ENCODE measurements around the gene CLPX.
"Not testable (repeated sequence)": the region's sequence is repeated elsewhere in the genome, so short reads cannot be mapped to it uniquely, and the experiment has no call there.

CLPX gene

DNA sequence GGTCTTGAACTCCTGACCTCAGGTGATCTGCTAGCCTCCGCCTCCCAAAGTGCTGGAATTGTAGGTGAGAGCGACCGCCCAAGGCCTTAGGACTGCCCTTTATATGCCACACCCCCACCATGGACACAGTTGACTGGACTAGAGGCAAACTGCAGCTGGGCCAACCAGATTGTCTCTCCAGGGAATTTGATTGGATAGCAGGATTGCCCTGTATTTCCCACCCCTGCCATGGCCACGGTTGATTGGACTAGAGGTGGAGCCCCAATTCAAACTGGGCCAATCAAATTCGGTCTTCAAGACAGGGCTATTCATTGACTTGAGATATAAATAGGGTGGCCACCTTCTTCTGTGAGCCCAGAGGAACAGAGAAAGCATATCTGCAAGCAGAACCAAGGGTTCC is 6.9 kb upstream of the CLPX start:
- no peak for ATAC-seq
- H3K4me1 Mint-ChIP-seq: no peaks in the 10 kb centered on the region

GRCh38 chr15:65189102-65189740 is 4.1 kb upstream of the CLPX start:
- H3K27ac Mint-ChIP-seq: no peak overlapping the region
- H3K27me3 Mint-ChIP-seq: no peaks in the 10 kb centered on the region
- H3K36me3 Mint-ChIP-seq: no peaks in the 10 kb centered on the region
- no peak for ATAC-seq
- no peaks in the 10 kb centered on the region for H3K9me3 Mint-ChIP-seq
- no peak overlapping the region for H3K4me3 Mint-ChIP-seq
- peaks cover 8% of the 10 kb centered on the region for H3K4me1 Mint-ChIP-seq

More for the DNA sequence above, 6.9 kb upstream of the CLPX start:
- no peak overlapping the region for H3K27ac Mint-ChIP-seq
- no peak overlapping the region for H3K4me3 Mint-ChIP-seq
- H3K36me3 Mint-ChIP-seq: no peaks in the 10 kb centered on the region
- H3K27me3 Mint-ChIP-seq: no peaks in the 10 kb centered on the region
- H3K9me3 Mint-ChIP-seq: no peaks in the 10 kb centered on the region

DNA sequence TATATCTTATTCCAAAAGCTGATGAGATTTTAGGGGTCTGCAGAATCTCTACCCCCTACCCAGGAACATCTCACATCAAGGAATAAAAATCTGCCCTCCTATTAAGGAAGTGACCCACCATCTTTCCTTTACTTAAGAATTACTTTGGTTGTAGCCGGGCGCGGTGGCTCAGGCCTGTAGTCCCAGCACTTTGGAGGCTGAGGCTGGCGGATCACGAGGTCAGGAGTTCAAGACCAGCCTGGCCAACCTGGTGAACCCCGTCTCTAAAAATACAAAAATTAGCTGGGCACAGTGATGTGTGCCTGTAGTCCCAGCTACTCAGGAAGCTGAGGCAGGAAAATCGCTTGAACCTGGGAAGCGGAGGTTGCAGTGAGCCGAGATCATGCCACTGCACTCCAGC is 3.3 kb upstream of the CLPX start:
- peaks cover 14% of the 10 kb centered on the region for H3K4me1 Mint-ChIP-seq
- not testable (repeated sequence) for H3K4me3 Mint-ChIP-seq, H3K9me3 Mint-ChIP-seq, ATAC-seq, H3K36me3 Mint-ChIP-seq, H3K27me3 Mint-ChIP-seq, H3K27ac Mint-ChIP-seq

DNA sequence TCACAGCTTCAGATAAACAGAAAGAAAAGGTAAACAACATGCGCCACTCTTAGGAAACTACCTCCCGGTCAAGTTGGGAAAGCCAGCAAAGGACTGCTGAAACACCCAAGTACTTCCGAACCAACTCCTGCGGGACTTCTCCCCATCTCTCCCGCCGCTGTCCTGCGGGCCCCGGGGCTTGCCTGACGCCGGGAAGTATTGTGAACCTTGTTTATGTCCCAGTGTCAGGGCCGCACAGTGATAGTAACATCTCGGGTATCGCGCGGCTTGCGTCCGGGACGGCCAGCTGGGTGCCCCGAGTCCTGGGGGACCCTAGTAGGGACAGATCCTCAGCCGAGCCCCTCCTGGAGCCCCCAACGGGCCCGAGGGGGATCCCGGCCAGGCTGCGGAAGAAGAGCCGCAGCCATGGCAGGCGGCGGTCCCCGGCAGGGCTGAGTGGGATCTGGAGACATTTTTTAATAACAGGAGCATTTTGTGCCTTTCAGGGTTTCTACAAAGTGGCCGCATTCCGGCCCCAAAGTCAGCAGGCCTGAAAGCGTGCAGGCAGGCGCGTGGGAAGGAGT is 756 bp downstream of the CLPX start:
- H3K36me3 Mint-ChIP-seq: no peaks in the 10 kb centered on the region
- H3K4me3 Mint-ChIP-seq: peak overlapping the region; percentile 98
- no peaks in the 10 kb centered on the region for H3K27me3 Mint-ChIP-seq
- peaks cover 38% of the 10 kb centered on the region for H3K4me1 Mint-ChIP-seq
- peak overlapping the region; percentile 88 for H3K27ac Mint-ChIP-seq
- peak; percentile 25 for ATAC-seq
- H3K9me3 Mint-ChIP-seq: no peaks in the 10 kb centered on the region

DNA sequence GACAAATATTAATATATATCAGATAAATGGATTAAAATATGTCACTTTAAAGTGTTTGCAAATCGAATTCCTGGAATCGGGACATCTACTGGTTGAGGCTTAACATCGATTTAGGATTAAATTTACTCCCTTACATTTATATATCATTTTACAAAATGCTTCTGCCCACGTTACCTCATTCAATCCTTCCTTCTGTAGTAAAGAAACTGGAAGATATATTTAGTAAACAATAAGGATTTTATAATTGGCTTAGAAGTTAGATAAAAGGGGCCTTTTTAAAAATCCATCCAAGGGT is 1.3 kb downstream of the CLPX start:
- Mint-ChIP-seq H3K9me3 (no peaks in the 10 kb centered on the region), H3K27ac (peak overlapping the region; percentile 88), H3K4me3 (peak overlapping the region; percentile 98), H3K27me3 (no peaks in the 10 kb centered on the region), H3K36me3 (no peaks in the 10 kb centered on the region), H3K4me1 (peaks cover 38% of the 10 kb centered on the region)
- ATAC-seq: no peak

GRCh38 chr15:65182538-65182937 is 2.6 kb downstream of the CLPX start:
- Mint-ChIP-seq H3K27me3 (no peaks in the 10 kb centered on the region), H3K36me3 (no peaks in the 10 kb centered on the region), H3K4me3 (peak overlapping the region; percentile 66), H3K9me3 (no peaks in the 10 kb centered on the region), H3K27ac (peak overlapping the region; percentile 88), H3K4me1 (peaks cover 38% of the 10 kb centered on the region)
- no peak for ATAC-seq

DNA sequence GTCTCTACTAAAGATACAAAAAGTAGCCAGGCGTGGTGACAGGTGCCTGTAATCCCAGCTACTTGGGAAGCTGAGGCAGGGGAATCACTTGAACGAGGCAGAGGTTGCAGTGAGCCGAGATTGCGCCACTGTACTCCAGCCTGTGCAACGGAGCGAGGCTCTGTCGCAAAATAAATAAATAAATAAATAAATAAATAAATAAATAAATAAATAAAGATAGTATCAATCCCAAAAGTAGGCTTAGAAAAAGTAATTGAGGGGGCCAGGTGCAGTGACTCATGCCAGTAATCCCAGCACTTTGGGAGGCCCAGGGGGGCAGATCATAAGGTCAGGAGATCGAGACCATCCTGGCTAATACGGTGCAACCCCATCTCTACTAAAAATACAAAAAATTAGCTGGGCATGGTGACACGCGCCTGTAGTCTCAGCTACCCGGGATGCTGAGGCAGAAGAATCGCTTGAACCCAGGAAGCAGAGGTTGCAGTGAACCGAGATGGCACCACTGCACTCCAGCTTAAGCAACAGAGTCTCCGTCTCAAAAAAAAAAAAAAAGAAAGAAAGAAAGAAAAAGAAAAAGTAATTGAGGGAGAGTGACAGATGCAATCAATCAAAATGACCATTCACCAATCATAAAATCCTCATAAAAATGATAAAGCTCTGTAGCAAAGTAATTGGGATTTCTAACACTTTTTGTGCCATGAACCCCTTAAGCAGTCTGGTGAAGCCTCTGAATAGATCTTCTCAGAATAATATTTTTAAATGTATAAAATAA is 3.4 kb downstream of the CLPX start:
- H3K9me3 Mint-ChIP-seq, H3K36me3 Mint-ChIP-seq, ATAC-seq, H3K4me3 Mint-ChIP-seq, H3K27ac Mint-ChIP-seq, H3K27me3 Mint-ChIP-seq: not testable (repeated sequence)
- peaks cover 38% of the 10 kb centered on the region for H3K4me1 Mint-ChIP-seq

DNA sequence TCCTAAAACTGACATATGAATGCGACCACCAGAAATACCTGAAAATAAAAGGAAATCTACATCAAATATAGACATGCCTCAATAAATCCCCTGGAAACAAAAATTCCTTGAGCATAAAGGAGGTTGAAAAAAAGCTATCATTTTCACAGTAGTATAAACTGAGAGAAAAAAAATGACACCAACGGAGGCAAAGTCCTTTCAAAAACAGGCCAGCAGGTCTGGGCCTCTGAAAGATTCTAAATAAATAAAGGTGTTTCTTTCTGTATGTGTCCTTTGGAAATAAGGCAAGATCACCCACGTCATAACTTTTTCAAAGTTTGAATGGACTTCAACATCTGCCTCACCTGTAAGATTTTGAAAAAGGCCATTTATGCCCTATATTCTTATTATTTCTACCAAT is 5.0 kb downstream of the CLPX start:
- H3K27ac Mint-ChIP-seq: no peak overlapping the region
- H3K9me3 Mint-ChIP-seq: no peaks in the 10 kb centered on the region
- H3K36me3 Mint-ChIP-seq: peaks cover 7% of the 10 kb centered on the region
- H3K4me3 Mint-ChIP-seq: no peak overlapping the region
- no peaks in the 10 kb centered on the region for H3K27me3 Mint-ChIP-seq
- no peak for ATAC-seq
- peaks cover 32% of the 10 kb centered on the region for H3K4me1 Mint-ChIP-seq

DNA sequence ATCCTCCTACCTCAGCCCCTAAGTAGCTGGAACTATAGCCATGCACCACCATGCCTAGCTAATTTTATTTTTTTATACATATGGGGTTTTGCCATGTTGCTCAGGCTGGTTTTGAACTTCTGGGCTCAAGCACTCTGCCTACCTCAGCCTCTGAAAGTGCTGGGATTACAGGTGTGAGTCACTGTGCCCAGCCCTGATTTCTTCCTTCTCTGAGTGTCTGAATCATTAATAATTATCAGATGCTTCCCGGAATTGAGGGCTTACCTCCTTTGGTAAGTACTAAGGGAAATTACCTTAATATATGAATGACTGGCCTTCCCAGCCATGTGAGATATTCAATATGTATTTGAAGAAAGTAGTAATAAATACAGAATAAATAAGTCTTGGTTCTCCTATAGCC is 7.2 kb downstream of the CLPX start:
- Mint-ChIP-seq H3K36me3 (peaks cover 18% of the 10 kb centered on the region), H3K27me3 (no peaks in the 10 kb centered on the region), H3K4me1 (peaks cover 27% of the 10 kb centered on the region), H3K27ac (no peak overlapping the region), H3K4me3 (no peak overlapping the region), H3K9me3 (no peaks in the 10 kb centered on the region)
- ATAC-seq: no peak

DNA sequence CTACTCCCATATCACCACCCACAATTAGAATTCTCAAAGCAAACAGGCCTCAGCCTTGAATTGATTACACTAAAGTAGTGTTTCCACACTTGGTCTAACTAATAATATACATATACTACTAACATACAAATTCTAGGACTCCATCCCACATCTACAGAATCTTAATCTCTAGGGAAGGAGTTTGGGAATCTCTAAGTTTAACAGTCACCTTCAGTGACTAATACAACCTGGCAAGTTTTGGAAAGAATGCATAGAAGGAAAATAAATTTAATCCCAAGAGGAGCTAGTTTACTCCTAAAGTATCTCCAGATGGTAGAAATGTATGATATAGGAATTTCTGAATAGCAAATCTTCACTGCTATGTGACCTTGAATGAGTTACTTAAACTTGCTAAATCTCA is 9.1 kb downstream of the CLPX start:
- no peak for ATAC-seq
- H3K36me3 Mint-ChIP-seq: peaks cover 26% of the 10 kb centered on the region
- no peak overlapping the region for H3K27ac Mint-ChIP-seq
- no peaks in the 10 kb centered on the region for H3K9me3 Mint-ChIP-seq
- H3K4me1 Mint-ChIP-seq: peaks cover 21% of the 10 kb centered on the region
- H3K27me3 Mint-ChIP-seq: no peaks in the 10 kb centered on the region
- no peak overlapping the region for H3K4me3 Mint-ChIP-seq

DNA sequence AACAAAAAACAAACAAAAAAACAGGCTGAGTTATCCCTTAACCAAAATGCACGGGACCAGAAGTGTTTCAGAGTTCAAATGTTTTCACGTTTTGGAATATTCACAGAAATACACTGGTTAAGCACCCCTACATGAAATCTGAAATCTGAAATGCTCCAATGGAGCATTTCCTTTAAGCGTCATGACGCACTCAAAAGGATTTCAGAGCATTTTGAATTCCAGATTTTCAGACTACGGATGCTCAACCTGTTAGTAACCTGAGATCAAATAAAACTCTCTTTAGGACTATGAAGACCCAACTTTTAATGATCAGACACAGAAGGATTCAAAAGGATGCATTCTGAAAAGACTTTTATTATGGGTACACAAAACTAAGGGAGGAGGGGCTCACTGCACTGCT is 9.6 kb downstream of the CLPX start:
- no peak for ATAC-seq
- Mint-ChIP-seq H3K27me3 (no peaks in the 10 kb centered on the region), H3K4me1 (peaks cover 19% of the 10 kb centered on the region), H3K4me3 (no peak overlapping the region), H3K9me3 (no peaks in the 10 kb centered on the region), H3K36me3 (peaks cover 26% of the 10 kb centered on the region), H3K27ac (no peak overlapping the region)

GRCh38 chr15:65174509-65174908 is 10.6 kb downstream of the CLPX start:
- Mint-ChIP-seq H3K9me3 (no peaks in the 10 kb centered on the region), H3K36me3 (peaks cover 26% of the 10 kb centered on the region), H3K27ac (no peak overlapping the region), H3K4me3 (no peak overlapping the region), H3K4me1 (peaks cover 19% of the 10 kb centered on the region), H3K27me3 (no peaks in the 10 kb centered on the region)
- ATAC-seq: no peak

- peaks cover 26% of the 10 kb centered on the region for H3K36me3 Mint-ChIP-seq
- H3K27ac Mint-ChIP-seq: peak overlapping the region; percentile 19
- no peak overlapping the region for H3K4me3 Mint-ChIP-seq
- H3K4me1 Mint-ChIP-seq: peaks cover 19% of the 10 kb centered on the region
- no peaks in the 10 kb centered on the region for H3K9me3 Mint-ChIP-seq
- ATAC-seq: no peak
- H3K27me3 Mint-ChIP-seq: no peaks in the 10 kb centered on the region
Measured at GRCh38 chr15:65172531-65172930, 12.6 kb downstream of the CLPX start.

DNA sequence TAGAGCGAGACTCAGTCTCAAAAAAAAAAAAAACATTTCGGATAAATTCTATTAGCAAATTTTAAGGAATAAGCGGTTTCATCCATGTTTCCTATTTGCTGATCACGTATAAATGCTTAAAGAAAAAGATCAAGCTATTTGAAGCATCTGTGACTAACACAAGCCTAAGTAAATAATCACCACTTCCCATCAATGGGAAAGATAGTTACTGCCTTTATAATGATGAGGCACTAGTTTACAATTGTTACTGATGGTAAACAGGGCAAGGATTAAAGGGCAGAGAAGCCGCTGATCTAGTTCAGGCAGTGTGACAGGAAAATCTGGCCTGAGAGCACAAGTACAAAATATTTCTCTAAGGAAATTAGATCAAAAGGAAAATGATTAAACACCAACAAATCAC is 13.7 kb downstream of the CLPX start:
- Mint-ChIP-seq H3K27ac (no peak overlapping the region), H3K9me3 (no peaks in the 10 kb centered on the region), H3K36me3 (peaks cover 26% of the 10 kb centered on the region), H3K4me1 (peaks cover 19% of the 10 kb centered on the region), H3K4me3 (no peak overlapping the region), H3K27me3 (no peaks in the 10 kb centered on the region)
- ATAC-seq: no peak

GRCh38 chr15:65165875-65166274 is 19.3 kb downstream of the CLPX start:
- H3K36me3 Mint-ChIP-seq: peaks cover 1% of the 10 kb centered on the region
- H3K27ac Mint-ChIP-seq: no peak overlapping the region
- no peaks in the 10 kb centered on the region for H3K9me3 Mint-ChIP-seq
- no peak overlapping the region for H3K4me3 Mint-ChIP-seq
- no peak for ATAC-seq
- H3K4me1 Mint-ChIP-seq: no peaks in the 10 kb centered on the region
- no peaks in the 10 kb centered on the region for H3K27me3 Mint-ChIP-seq

GRCh38 chr15:65164139-65164538 is 21.0 kb downstream of the CLPX start:
- ATAC-seq: no peak
- H3K36me3 Mint-ChIP-seq: peaks cover 9% of the 10 kb centered on the region
- H3K4me1 Mint-ChIP-seq: no peaks in the 10 kb centered on the region
- H3K4me3 Mint-ChIP-seq: no peak overlapping the region
- H3K27me3 Mint-ChIP-seq: no peaks in the 10 kb centered on the region
- H3K9me3 Mint-ChIP-seq: no peaks in the 10 kb centered on the region
- H3K27ac Mint-ChIP-seq: no peak overlapping the region
